Astrocyte (in vitro differentiated cells and primary cell): ENCODE measurements around the gene PIM3. TPM values are rescaled to one million over a fixed set of nuclear protein-coding genes. Genes with fewer than 3 reads are reported as not detected.

Experiments used
- DNase-seq: peaks from one replicate; pipeline ENCODE4 v3.0.0-alpha.2; 2010; ENCODE audit warnings: low read depth
- FAIRE-seq: peaks from 2 replicates; lab custom pipeline; 2011; peaks lifted over from hg19 to GRCh38; lab: Jason Lieb, UNC
- H2AFZ ChIP-seq: 2 replicates; pipeline ENCODE4 v1.6.0; 2012; ENCODE audit warnings: low read depth, low read length, inconsistent platforms
- H3K27ac ChIP-seq: 2 replicates; pipeline ENCODE4 v1.5.1; 2011; ENCODE audit warnings: low read depth, low read length, inconsistent platforms
- H3K27me3 ChIP-seq: 2 replicates; pipeline ENCODE4 v1.6.0; 2011; ENCODE audit warnings: low read length, inconsistent platforms; ENCODE audit not compliant: insufficient read depth
- H3K36me3 ChIP-seq: 2 replicates; pipeline ENCODE4 v1.5.1; 2011; ENCODE audit warnings: low read length, inconsistent platforms; ENCODE audit not compliant: insufficient read depth
- H3K4me1 ChIP-seq: 2 replicates; pipeline ENCODE4 v1.5.1; 2011; ENCODE audit warnings: low read length, inconsistent platforms; ENCODE audit not compliant: insufficient read depth
- H3K4me2 ChIP-seq: 2 replicates; pipeline ENCODE4 v1.6.0; 2012; ENCODE audit warnings: low read length, inconsistent platforms
- H3K4me3 ChIP-seq: 2 replicates; pipeline ENCODE4 v1.5.1; 2011; ENCODE audit warnings: low read depth, mild to moderate bottlenecking, low read length, inconsistent platforms; ENCODE audit not compliant: insufficient read depth
- H3K79me2 ChIP-seq: 2 replicates; pipeline ENCODE4 v1.6.0; 2012; ENCODE audit warnings: mild to moderate bottlenecking, low read length, inconsistent platforms; ENCODE audit not compliant: insufficient read depth
- H3K9ac ChIP-seq: 2 replicates; pipeline ENCODE4 v1.6.0; 2012; ENCODE audit warnings: mild to moderate bottlenecking, low read length, inconsistent platforms
- H3K9me3 ChIP-seq: 2 replicates; pipeline ENCODE4 v1.5.1; 2012; ENCODE audit warnings: low read depth, mild to moderate bottlenecking, low read length, inconsistent platforms; ENCODE audit not compliant: insufficient read depth
- H4K20me1 ChIP-seq: 2 replicates; pipeline ENCODE4 v1.6.0; 2012; ENCODE audit warnings: low read length, inconsistent platforms; ENCODE audit not compliant: insufficient read depth
- H3K27ac Mint-ChIP-seq: one replicate; pipeline ENCODE4 v1.8.0; 2021; ENCODE audit warnings: mild to moderate bottlenecking, mixed read lengths; ENCODE audit not compliant: unreplicated experiment
- H3K27me3 Mint-ChIP-seq: one replicate; pipeline ENCODE4 v1.8.0; 2021; ENCODE audit warnings: low read depth, mixed read lengths; ENCODE audit not compliant: unreplicated experiment
- H3K36me3 Mint-ChIP-seq: one replicate; pipeline ENCODE4 v1.8.0; 2021; ENCODE audit warnings: low read depth, mixed read lengths; ENCODE audit not compliant: unreplicated experiment
- H3K4me1 Mint-ChIP-seq: one replicate; pipeline ENCODE4 v1.8.0; 2021; ENCODE audit warnings: low read depth, mixed read lengths; ENCODE audit not compliant: unreplicated experiment
- H3K4me3 Mint-ChIP-seq: one replicate; pipeline ENCODE4 v1.8.0; 2021; ENCODE audit warnings: mild to moderate bottlenecking, moderate library complexity, mixed read lengths; ENCODE audit not compliant: unreplicated experiment
- H3K9me3 Mint-ChIP-seq: one replicate; pipeline ENCODE4 v1.8.0; 2021; ENCODE audit warnings: mild to moderate bottlenecking, mixed read lengths; ENCODE audit not compliant: unreplicated experiment
- CTCF ChIP-seq: IDR thresholded peaks from 2 replicates; pipeline ENCODE4 v1.5.1; 2011; ENCODE audit warnings: low read depth, mild to moderate bottlenecking, inconsistent platforms, low read length, moderate library complexity; ENCODE audit not compliant: insufficient read depth
- EZH2 ChIP-seq: IDR thresholded peaks from 2 replicates; pipeline ENCODE4 v1.6.1; 2012; ENCODE audit warnings: mild to moderate bottlenecking, low read length, inconsistent platforms; ENCODE audit not compliant: insufficient read depth
- total RNA-seq: library from RNA; stranded (reverse); gene quantifications from 2 replicates; pipeline ENCODE4 v1.2.1, GENCODE V29; 2021

PIM3 gene
- total RNA-seq, 1 donor from 2014 or later, result 15.5 TPM

GRCh38 chr22:49933236-49934159 lies 27.1 kb upstream of the PIM3 start:
- no peak for DNase-seq
- Mint-ChIP-seq H3K36me3 (no peaks in the 10 kb centered on the region), H3K27ac (no peak overlapping the region), H3K9me3 (peaks cover 3% of the 10 kb centered on the region), H3K4me3 (no peak overlapping the region), H3K27me3 (peaks cover 13% of the 10 kb centered on the region), H3K4me1 (no peaks in the 10 kb centered on the region)
- Histone ChIP-seq H3K4me2 (no peak overlapping the region), H3K9ac (no peak overlapping the region), H4K20me1 (no peaks in the 10 kb centered on the region), H3K4me1 (peaks cover 18% of the 10 kb centered on the region), H3K27ac (no peak overlapping the region), H3K9me3 (no peaks in the 10 kb centered on the region), H2AFZ (no peak overlapping the region), H3K36me3 (no peaks in the 10 kb centered on the region), H3K27me3 (no peaks in the 10 kb centered on the region), H3K79me2 (no peaks in the 10 kb centered on the region), H3K4me3 (no peak overlapping the region)
- no peak for TF ChIP-seq CTCF
- no peak for TF ChIP-seq EZH2
- no peak for FAIRE-seq

- no peak overlapping the region for H3K27ac Mint-ChIP-seq
- Histone ChIP-seq H3K4me1 (peaks cover 18% of the 10 kb centered on the region), H2AFZ (no peak overlapping the region), H3K4me2 (peak overlapping the region; percentile 62), H3K4me3 (no peak overlapping the region), H3K9ac (no peak overlapping the region), H4K20me1 (no peaks in the 10 kb centered on the region), H3K79me2 (no peaks in the 10 kb centered on the region), H3K27ac (no peak overlapping the region), H3K36me3 (no peaks in the 10 kb centered on the region), H3K27me3 (no peaks in the 10 kb centered on the region), H3K9me3 (no peaks in the 10 kb centered on the region)
- H3K4me3 Mint-ChIP-seq, result no peak overlapping the region
- peaks cover 13% of the 10 kb centered on the region for H3K27me3 Mint-ChIP-seq
- no peaks in the 10 kb centered on the region for H3K36me3 Mint-ChIP-seq
- DNase-seq (peak; percentile 44), FAIRE-seq (no peak)
- peaks cover 3% of the 10 kb centered on the region for H3K9me3 Mint-ChIP-seq
- TF ChIP-seq CTCF, result no peak
- TF ChIP-seq EZH2, result no peak
- H3K4me1 Mint-ChIP-seq, result no peaks in the 10 kb centered on the region
These were observed 26.2 kb upstream of the PIM3 start for GRCh38 chr22:49934160-49934890.
